ENCODE results near the gene CEP104.

Gene CEP104

DNA sequence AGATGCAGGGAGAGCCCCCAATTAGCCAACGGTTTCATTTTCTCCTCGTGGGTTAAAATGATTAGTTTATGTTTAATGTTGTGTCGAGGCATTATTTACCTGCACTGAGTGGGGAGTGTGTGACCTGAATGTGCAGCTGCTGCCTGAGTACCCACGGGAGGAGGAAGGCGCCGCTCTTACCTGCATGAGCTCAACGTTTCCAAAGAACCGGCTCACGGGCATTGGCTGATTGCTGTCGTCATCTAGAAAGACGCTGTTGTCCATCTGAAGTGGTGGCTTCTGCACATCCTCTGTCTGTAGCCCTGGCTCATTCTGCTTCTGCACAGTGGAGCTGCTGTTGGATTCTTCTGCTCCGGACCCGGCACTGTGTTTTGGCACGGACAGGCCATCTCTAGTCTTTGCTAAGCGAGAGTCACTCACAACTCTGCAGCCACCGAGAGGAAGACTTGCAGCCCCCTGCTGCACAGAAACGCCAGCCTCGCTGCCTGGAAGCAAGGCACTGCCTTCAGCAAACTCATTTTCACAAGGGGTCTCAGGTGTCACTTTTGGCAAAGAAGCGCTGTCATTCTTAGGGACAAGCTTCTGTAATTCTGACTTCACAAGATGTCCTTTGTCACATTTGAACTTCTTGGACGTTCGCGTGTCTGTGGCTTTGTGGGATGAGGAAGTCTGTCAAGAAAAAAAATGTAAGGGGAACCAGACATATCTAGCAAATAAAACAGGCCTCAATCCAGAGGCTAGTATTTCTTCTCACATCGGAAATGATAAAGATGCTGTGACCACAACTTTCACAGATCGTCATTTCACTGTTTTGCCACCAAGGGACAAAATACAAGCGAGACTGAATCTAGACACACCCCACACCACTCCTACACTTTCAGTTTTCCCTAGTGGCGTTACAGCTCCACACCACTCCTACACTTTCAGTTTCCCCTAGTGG lies 33.6 kb upstream of the CEP104 start:
- Histone ChIP-seq H3K4me3 (ENCODE audit: low read depth, low read length) (no peak overlapping the region), H3K27me3 (no peaks in the 10 kb centered on the region), H3K9me3 (no peaks in the 10 kb centered on the region), H3K4me1 (no peaks in the 10 kb centered on the region), H3K36me3 (no peaks in the 10 kb centered on the region; the same call in none of the 2 replicates)
- TF ChIP-seq, protein P1, sequence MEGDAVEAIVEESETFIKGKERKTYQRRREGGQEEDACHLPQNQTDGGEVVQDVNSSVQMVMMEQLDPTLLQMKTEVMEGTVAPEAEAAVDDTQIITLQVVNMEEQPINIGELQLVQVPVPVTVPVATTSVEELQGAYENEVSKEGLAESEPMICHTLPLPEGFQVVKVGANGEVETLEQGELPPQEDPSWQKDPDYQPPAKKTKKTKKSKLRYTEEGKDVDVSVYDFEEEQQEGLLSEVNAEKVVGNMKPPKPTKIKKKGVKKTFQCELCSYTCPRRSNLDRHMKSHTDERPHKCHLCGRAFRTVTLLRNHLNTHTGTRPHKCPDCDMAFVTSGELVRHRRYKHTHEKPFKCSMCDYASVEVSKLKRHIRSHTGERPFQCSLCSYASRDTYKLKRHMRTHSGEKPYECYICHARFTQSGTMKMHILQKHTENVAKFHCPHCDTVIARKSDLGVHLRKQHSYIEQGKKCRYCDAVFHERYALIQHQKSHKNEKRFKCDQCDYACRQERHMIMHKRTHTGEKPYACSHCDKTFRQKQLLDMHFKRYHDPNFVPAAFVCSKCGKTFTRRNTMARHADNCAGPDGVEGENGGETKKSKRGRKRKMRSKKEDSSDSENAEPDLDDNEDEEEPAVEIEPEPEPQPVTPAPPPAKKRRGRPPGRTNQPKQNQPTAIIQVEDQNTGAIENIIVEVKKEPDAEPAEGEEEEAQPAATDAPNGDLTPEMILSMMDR (IDR thresholded peaks at IDR 0.05; ENCODE audit: low read depth, low read length), result no peak
- DNase-seq, result no peak

DNA sequence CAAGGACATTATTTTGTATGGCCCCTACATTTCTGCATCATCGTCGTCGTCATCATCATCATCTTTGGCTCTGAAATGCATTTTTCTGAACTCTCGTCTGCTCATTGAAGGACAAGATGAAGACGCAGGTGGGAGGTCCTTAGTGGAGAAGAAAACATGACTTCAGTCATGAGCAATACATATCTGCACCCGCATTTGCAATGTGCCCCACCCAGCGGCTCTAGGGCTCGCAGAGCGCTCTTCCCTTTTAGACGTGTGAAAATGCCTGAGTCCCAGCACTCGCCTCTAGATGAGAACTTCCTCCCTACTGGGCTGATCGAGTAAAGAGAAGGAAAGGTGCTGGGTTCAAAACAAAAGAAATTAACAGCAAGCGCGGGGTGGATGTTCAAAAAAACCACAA lies 32.9 kb upstream of the CEP104 start:
- Histone ChIP-seq H3K27me3 (no peaks in the 10 kb centered on the region), H3K4me1 (no peaks in the 10 kb centered on the region), H3K9me3 (no peaks in the 10 kb centered on the region), H3K4me3 (ENCODE audit: low read depth, low read length) (no peak overlapping the region), H3K36me3 (no peaks in the 10 kb centered on the region; the same call in none of the 2 replicates)
- TF ChIP-seq, protein P1 (IDR thresholded peaks at IDR 0.05; ENCODE audit: low read depth, low read length), result no peak
- DNase-seq, result no peak

DNA sequence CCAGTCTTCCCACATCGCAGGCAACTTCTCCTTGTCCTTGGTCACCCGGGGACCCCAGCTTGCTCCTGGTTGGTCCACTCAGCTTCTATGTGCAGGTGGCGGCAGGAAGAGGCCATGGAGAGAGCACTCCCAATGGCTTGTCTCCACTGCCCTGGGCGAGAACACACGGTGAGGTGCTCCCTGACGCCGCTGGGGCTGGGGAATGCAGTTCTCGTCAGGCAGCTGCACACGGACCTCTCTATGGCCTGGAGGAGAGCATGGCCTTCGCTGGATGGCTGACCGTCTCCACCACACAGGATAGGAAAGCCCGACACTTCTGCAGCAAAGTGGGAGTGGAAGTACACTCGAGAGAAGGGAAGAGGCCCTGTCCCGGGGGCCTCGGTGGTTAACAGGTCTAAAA lies 31.3 kb upstream of the CEP104 start:
- H3K4me3 ChIP-seq (ENCODE audit: low read depth, low read length), result no peak overlapping the region
- no peaks in the 10 kb centered on the region; the same call in none of the 2 replicates for H3K36me3 ChIP-seq
- no peaks in the 10 kb centered on the region for H3K27me3 ChIP-seq
- DNase-seq, result no peak
- no peaks in the 10 kb centered on the region for H3K9me3 ChIP-seq
- H3K4me1 ChIP-seq, result no peaks in the 10 kb centered on the region
- TF ChIP-seq, protein P1 (IDR thresholded peaks at IDR 0.05; ENCODE audit: low read depth, low read length), result no peak

DNA sequence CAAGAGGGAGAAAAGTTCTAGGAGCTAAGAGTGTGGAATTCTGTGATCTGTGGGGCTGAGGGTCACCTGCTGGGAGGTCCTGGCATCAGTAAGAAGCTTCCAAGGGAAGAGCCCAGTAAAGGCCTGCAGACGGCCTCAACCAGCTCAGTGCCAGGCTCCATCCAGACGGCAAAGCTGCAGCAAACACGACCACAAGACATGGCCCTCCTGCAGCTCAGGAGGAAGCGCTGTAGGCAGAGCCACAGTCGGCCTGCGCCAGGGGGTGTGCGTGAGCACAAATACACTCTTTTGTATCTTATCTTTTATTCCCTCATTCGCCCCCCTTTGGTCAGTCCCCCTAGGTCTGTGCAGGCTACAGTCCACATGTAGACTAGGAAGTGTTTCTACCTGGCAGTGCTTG lies 29.7 kb upstream of the CEP104 start:
- Histone ChIP-seq H3K4me1 (no peaks in the 10 kb centered on the region), H3K4me3 (ENCODE audit: low read depth, low read length) (no peak overlapping the region), H3K9me3 (no peaks in the 10 kb centered on the region), H3K27me3 (no peaks in the 10 kb centered on the region), H3K36me3 (no peaks in the 10 kb centered on the region; the same call in none of the 2 replicates)
- TF ChIP-seq, protein P1 (IDR thresholded peaks at IDR 0.05; ENCODE audit: low read depth, low read length), result no peak
- DNase-seq, result no peak

DNA sequence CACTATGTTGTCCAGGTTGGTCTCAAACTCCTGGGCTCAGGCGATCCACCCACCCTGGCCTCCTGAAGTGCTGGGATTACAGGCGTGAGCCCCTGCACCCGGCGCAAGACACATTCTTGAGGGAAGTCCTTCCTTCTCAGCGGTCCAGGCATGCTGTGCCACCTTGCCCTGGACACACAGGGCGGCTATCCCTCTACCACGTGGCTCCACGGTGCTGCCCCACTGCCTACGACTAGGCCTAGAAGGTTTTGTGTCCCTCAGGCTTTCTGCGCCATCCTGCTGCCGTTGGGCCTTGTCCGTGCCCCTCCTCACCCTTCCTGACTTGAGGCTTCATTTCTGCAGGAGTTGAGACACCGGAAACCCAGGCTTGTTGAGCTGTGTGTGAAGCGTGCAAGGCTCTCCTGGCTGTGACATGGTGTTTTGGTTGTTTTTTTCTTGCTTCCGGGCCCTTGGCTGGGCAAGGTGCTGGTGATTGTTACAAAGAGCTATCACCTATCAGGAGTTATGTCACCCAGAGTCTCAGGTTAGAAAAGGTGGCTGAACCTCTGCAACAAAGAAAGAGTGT lies 29.2 kb upstream of the CEP104 start:
- TF ChIP-seq, protein P1 (IDR thresholded peaks at IDR 0.05; ENCODE audit: low read depth, low read length), result no peak
- no peaks in the 10 kb centered on the region; the same call in none of the 2 replicates for H3K36me3 ChIP-seq
- no peak for DNase-seq
- no peaks in the 10 kb centered on the region for H3K9me3 ChIP-seq
- no peak overlapping the region for H3K4me3 ChIP-seq (ENCODE audit: low read depth, low read length)
- no peaks in the 10 kb centered on the region for H3K27me3 ChIP-seq
- no peaks in the 10 kb centered on the region for H3K4me1 ChIP-seq

DNA sequence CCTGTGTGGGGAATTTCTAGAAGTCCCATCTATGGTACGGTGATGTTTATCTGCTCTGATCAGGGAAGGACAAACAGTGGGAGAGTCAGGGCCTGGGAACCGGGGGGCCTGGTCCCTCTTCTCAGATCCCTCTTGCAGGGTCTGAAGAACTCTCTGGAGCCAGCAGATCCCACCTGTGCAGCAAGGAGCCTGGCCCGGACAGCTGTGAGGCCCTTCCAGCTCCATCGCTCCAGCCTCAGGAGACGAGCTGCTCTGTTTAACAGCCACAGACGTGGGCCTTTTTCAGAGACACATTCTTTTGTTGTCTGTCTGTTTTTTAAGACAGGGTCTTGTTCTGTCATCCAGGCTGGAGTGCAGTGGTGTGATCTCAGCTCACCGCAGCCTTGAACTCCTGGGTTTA lies 28.6 kb upstream of the CEP104 start:
- TF ChIP-seq, protein P1 (IDR thresholded peaks at IDR 0.05; ENCODE audit: low read depth, low read length), result no peak
- H3K27me3 ChIP-seq, result no peaks in the 10 kb centered on the region
- H3K36me3 ChIP-seq, result no peaks in the 10 kb centered on the region; the same call in none of the 2 replicates

More for the DNA sequence above, 28.6 kb upstream of the CEP104 start:
- no peak overlapping the region for H3K4me3 ChIP-seq (ENCODE audit: low read depth, low read length)
- no peak for DNase-seq
- H3K4me1 ChIP-seq, result no peaks in the 10 kb centered on the region
- H3K9me3 ChIP-seq, result no peaks in the 10 kb centered on the region
